Activated CD8-positive, alpha-beta memory T cell treated with anti-CD3 and anti-CD28 coated beads, Interleukin-2, amount 50 U/mL, for 48 hours (primary cell): ENCODE results near the gene PCBP3.
"Not testable (repeated sequence)": the region's sequence is repeated elsewhere in the genome, so short reads cannot be mapped to it uniquely, and the experiment has no call there.

Experiments
- DNase-seq: peaks from one replicate; pipeline ENCODE4 v3.0.0-alpha.2; 2020

PCBP3 gene

GRCh38 chr21:45636459-45636858 lies 7.1 kb upstream of the PCBP3 start:
- DNase-seq: no peak

GRCh38 chr21:45636951-45637646 lies 6.4 kb upstream of the PCBP3 start:
- DNase-seq: no peak

GRCh38 chr21:45637883-45638282 lies 5.6 kb upstream of the PCBP3 start:
- DNase-seq: no peak

- no peak for DNase-seq
Observed at GRCh38 chr21:45638707-45639106, 4.8 kb upstream of the PCBP3 start.

- DNase-seq: no peak
Observed at GRCh38 chr21:45639206-45640000, 4.1 kb upstream of the PCBP3 start.

- DNase-seq: no peak
Observed at GRCh38 chr21:45640001-45640887, 3.3 kb upstream of the PCBP3 start.

GRCh38 chr21:45640888-45641479 lies 2.5 kb upstream of the PCBP3 start:
- no peak for DNase-seq

GRCh38 chr21:45641480-45642035 lies 2.0 kb upstream of the PCBP3 start:
- DNase-seq: no peak

- DNase-seq: no peak
Observed at GRCh38 chr21:45642122-45642813, 1.3 kb upstream of the PCBP3 start.

- no peak for DNase-seq
Observed at GRCh38 chr21:45644041-45644906, 749 bp downstream of the PCBP3 start.

- no peak for DNase-seq
Observed at GRCh38 chr21:45651921-45652320, 8.4 kb downstream of the PCBP3 start.

GRCh38 chr21:45655124-45655523 lies 11.6 kb downstream of the PCBP3 start:
- no peak for DNase-seq

GRCh38 chr21:45656114-45656513 lies 12.6 kb downstream of the PCBP3 start:
- DNase-seq: not testable (repeated sequence)

GRCh38 chr21:45661913-45662622 lies 18.5 kb downstream of the PCBP3 start:
- not testable (repeated sequence) for DNase-seq

GRCh38 chr21:45662623-45663245 lies 19.2 kb downstream of the PCBP3 start:
- not testable (repeated sequence) for DNase-seq

- DNase-seq: no peak
Observed at GRCh38 chr21:45669382-45669781, 25.9 kb downstream of the PCBP3 start.

GRCh38 chr21:45670731-45671130 lies 27.2 kb downstream of the PCBP3 start:
- no peak for DNase-seq

GRCh38 chr21:45678790-45679189 lies 35.3 kb downstream of the PCBP3 start:
- not testable (repeated sequence) for DNase-seq

GRCh38 chr21:45680215-45680614 lies 36.7 kb downstream of the PCBP3 start:
- no peak for DNase-seq

GRCh38 chr21:45695086-45695485 lies 51.6 kb downstream of the PCBP3 start:
- no peak for DNase-seq
